Breast epithelium (tissue), 4 donors: ENCODE measurements around the gene STING1. TPM values are rescaled to one million over a fixed set of nuclear protein-coding genes. Genes with fewer than 3 reads are reported as not detected.

ENCODE experiments used
- DNase-seq, 2 donors: peaks; one replicate each; pipeline ENCODE4 v3.0.0-alpha.2; 2019; ENCODE audit warnings: low spot score in 2 of 2
- H3K27ac ChIP-seq, 2 donors: fragments of 200-600 bp; sonication (generic) in 1 of 2; one replicate each; pipeline ENCODE4 v1.5.1; 2016 to 2019; ENCODE audit warnings: mild to moderate bottlenecking in 1 of 2
- H3K27me3 ChIP-seq, 2 donors: fragments of 200-600 bp; sonication (generic) in 1 of 2; one replicate each; pipeline versions ENCODE4 v1.5.1 to v1.6.0; 2017 to 2019; ENCODE audit warnings: control low read depth in 1 of 2, mild to moderate bottlenecking in 1 of 2
- H3K36me3 ChIP-seq: fragments of 200-600 bp; one replicate; pipeline ENCODE4 v1.5.1; 2019
- H3K4me1 ChIP-seq, 2 donors: fragments of 200-600 bp; sonication (generic); one replicate each; pipeline ENCODE4 v1.5.1; 2016 to 2019; ENCODE audit warnings: control low read depth in 1 of 2
- H3K4me3 ChIP-seq, 3 donors: fragments of 200-600 bp; sonication (generic); 1 replicate in 2 of 3; 2 replicates in 1 of 3; pipeline ENCODE4 v1.5.1; 2016 to 2019; ENCODE audit warnings: mild to moderate bottlenecking in 3 of 3, moderate library complexity in 2 of 3
- H3K9me3 ChIP-seq, 2 donors: fragments of 200-600 bp; sonication (generic) in 1 of 2; one replicate each; pipeline ENCODE4 v1.5.1; 2016 to 2019; ENCODE audit warnings: control low read depth in 1 of 2
- CTCF ChIP-seq, 3 donors: fragments of 450-650 bp; IDR thresholded peaks; one replicate each; pipeline ENCODE4 v1.5.1; 2016 to 2017; ENCODE audit warnings: antibody characterized with exemption in 3 of 3, mild to moderate bottlenecking in 3 of 3, moderate library complexity in 3 of 3
- POLR2A ChIP-seq: fragments of 450-650 bp; IDR thresholded peaks from one replicate; pipeline ENCODE4 v1.6.1; 2016; ENCODE audit warnings: antibody characterized with exemption, mild to moderate bottlenecking, moderate library complexity
- POLR2AphosphoS5 ChIP-seq, 3 donors: sonication (generic); formaldehyde crosslinking; IDR thresholded peaks; one replicate each; pipeline ENCODE4 v1.6.1; 2017; ENCODE audit warnings: antibody characterized with exemption in 3 of 3
- intact Hi-C: fragments of 100-400 bp; cut with DNase I; formaldehyde crosslinking; loops from one replicate; pipeline ENCODE4 v1.15.1; 2023; ENCODE audit warnings: low total_unique reads
- total RNA-seq, 3 donors: library from RNA; depleted of rRNA; stranded (reverse); fragments of >200 nt; gene quantifications; one replicate each; pipeline ENCODE4 v1.1.0, GENCODE V29; 2016

Gene STING1
- total RNA-seq, 3 donors from 2014 or later, result 22.0 to 47.9 (median 39.0) TPM

- no peak for DNase-seq
- Histone ChIP-seq H3K4me1 (no peaks in the 10 kb centered on the region), H3K9me3 (no peaks in the 10 kb centered on the region), H3K4me3 (no peak overlapping the region), H3K36me3 (no peaks in the 10 kb centered on the region), H3K27ac (peak overlapping the region in 1 of 2 donors; percentile 28), H3K27me3 (no peaks in the 10 kb centered on the region)
- TF ChIP-seq CTCF (IDR thresholded peaks at IDR 0.05) (no peak), POLR2AphosphoS5 (IDR thresholded peaks at IDR 0.05) (no peak), POLR2A (no peak)
- intact Hi-C loops, result no loop called here
Measured at GRCh38 chr5:139460455-139460854, 22.1 kb downstream of the STING1 start.

GRCh38 chr5:139459451-139459934 is 23.1 kb downstream of the STING1 start:
- DNase-seq, result no peak

GRCh38 chr5:139458580-139459407 is 23.8 kb downstream of the STING1 start:
- DNase-seq, result peak in 1 of 2 donors; percentile 39
- Histone ChIP-seq H3K4me1 (no peaks in the 10 kb centered on the region), H3K4me3 (peak overlapping the region in 1 of 3 donors; percentile 25), H3K27ac (peak overlapping the region; percentile 58 to 74), H3K9me3 (no peaks in the 10 kb centered on the region), H3K27me3 (no peaks in the 10 kb centered on the region), H3K36me3 (no peaks in the 10 kb centered on the region)
- no peak for TF ChIP-seq POLR2A
- no peak for TF ChIP-seq CTCF (IDR thresholded peaks at IDR 0.05)
- no peak for TF ChIP-seq POLR2AphosphoS5 (IDR thresholded peaks at IDR 0.05)
- intact Hi-C loops, result no loop called here

More at GRCh38 chr5:139459451-139459934, 23.1 kb downstream of the STING1 start:
- no peaks in the 10 kb centered on the region for H3K4me1 ChIP-seq
- peak overlapping the region; percentile 58 to 74 for H3K27ac ChIP-seq
- H3K9me3 ChIP-seq, result no peaks in the 10 kb centered on the region
- no peaks in the 10 kb centered on the region for H3K27me3 ChIP-seq
- H3K36me3 ChIP-seq, result no peaks in the 10 kb centered on the region
- TF ChIP-seq POLR2A (no peak), POLR2AphosphoS5 (IDR thresholded peaks at IDR 0.05) (peak in 1 of 3 donors; percentile 25), CTCF (IDR thresholded peaks at IDR 0.05) (no peak)
- no peak overlapping the region for H3K4me3 ChIP-seq
- intact Hi-C loops, result no loop called here

- Histone ChIP-seq H3K27me3 (no peaks in the 10 kb centered on the region), H3K4me3 (no peak overlapping the region), H3K27ac (no peak overlapping the region), H3K4me1 (no peaks in the 10 kb centered on the region), H3K36me3 (no peaks in the 10 kb centered on the region), H3K9me3 (no peaks in the 10 kb centered on the region)
- intact Hi-C loops, result no loop called here
- TF ChIP-seq POLR2A (no peak), POLR2AphosphoS5 (IDR thresholded peaks at IDR 0.05) (no peak), CTCF (IDR thresholded peaks at IDR 0.05) (no peak)
- no peak for DNase-seq
Measured at GRCh38 chr5:139457653-139458306, 24.8 kb downstream of the STING1 start.

GRCh38 chr5:139457241-139457640 is 25.3 kb downstream of the STING1 start:
- Histone ChIP-seq H3K27me3 (no peaks in the 10 kb centered on the region), H3K4me1 (no peaks in the 10 kb centered on the region), H3K9me3 (no peaks in the 10 kb centered on the region), H3K36me3 (no peaks in the 10 kb centered on the region), H3K27ac (no peak overlapping the region), H3K4me3 (no peak overlapping the region)
- DNase-seq, result no peak
- TF ChIP-seq CTCF (IDR thresholded peaks at IDR 0.05) (no peak), POLR2A (no peak), POLR2AphosphoS5 (IDR thresholded peaks at IDR 0.05) (no peak)
- intact Hi-C loops, result no loop called here
